Measurements from ENCODE around the gene ERCC6L2. TPM values are rescaled to one million over a fixed set of nuclear protein-coding genes. Genes with fewer than 3 reads are reported as not detected.

Gene ERCC6L2
- total and polyA plus RNA-seq, 2 of the 4 experiments (the other 2 are of a cell fraction), result 13.0 to 67.6 TPM

DNA sequence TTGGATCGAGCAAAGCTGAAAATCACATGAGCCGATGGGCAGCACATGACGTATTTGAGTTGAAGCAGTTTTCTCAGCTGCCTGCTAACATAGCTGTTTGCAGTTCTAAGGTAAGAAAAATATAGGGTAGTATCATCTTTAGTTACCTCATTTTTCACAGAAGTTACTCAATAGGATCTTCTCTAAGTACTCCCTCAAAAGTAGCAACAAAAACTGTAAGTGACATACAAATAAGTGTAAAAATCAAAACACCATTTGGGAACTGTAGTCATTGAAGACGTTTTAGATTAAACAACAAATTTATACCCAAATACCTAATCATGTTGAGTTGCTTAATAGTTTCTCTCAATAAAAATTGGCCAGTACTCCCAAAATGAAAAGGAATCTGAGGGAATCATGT is 102.6 kb downstream of the ERCC6L2 start:
- Histone ChIP-seq H3K36me3 (ENCODE audit: control insufficient read depth, insufficient read depth, low read length) (peaks cover 5% of the 10 kb centered on the region; the same call in 1 of the 2 replicates), H4K91ac (ENCODE audit: insufficient read depth, low read depth, low read length) (no peak overlapping the region), H2BK120ac (ENCODE audit: low read depth, low read length) (no peak overlapping the region), H3K27ac (ENCODE audit: insufficient read depth, low read length) (no peak overlapping the region), H3K56ac (ENCODE audit: extremely low read depth, insufficient read depth, low read length) (no peak overlapping the region), H4K8ac (ENCODE audit: low read depth in 2 of 2, low read length in 2 of 2) (no peak overlapping the region), H3K4me2 (ENCODE audit: low read depth, low read length) (no peak overlapping the region), H4K20me1 (ENCODE audit: insufficient read depth, low read length) (no peaks in the 10 kb centered on the region), H2AK9ac (replicated peaks; ENCODE audit: low read depth, low read length, poor library complexity) (no peak overlapping the region), H3K9me1 (ENCODE audit: insufficient read depth, low read length) (no peaks in the 10 kb centered on the region; the same call in 1 of the 2 replicates), H2BK5ac (ENCODE audit: low read depth, low read length, poor library complexity, severe bottlenecking) (no peak overlapping the region), H3K27me3 (ENCODE audit: control insufficient read depth, insufficient read depth, low read length) (no peaks in the 10 kb centered on the region), H3K4ac (ENCODE audit: low read depth, low read length) (no peak overlapping the region), H3K4me1 (ENCODE audit: control insufficient read depth, insufficient read depth, low read length) (peaks cover 4% of the 10 kb centered on the region), H3K9me3 (ENCODE audit: control insufficient read depth, insufficient read depth, low read length) (no peaks in the 10 kb centered on the region), H2BK20ac (ENCODE audit: low read depth, low read length) (no peak overlapping the region), H3K9ac (ENCODE audit: low read depth, low read length) (no peak overlapping the region), H3K23ac (ENCODE audit: low read depth, low read length) (no peak overlapping the region), H3K4me3 (ENCODE audit: insufficient read depth, low read depth, low read length) (no peak overlapping the region), H4K5ac (ENCODE audit: low read depth, low read length) (no peak overlapping the region), H3K79me1 (ENCODE audit: low read depth in 1 of 2, low read length in 2 of 2) (no peaks in the 10 kb centered on the region), H2AFZ (replicated peaks; ENCODE audit: low read length, poor library complexity) (no peak overlapping the region), H3K18ac (ENCODE audit: low read depth, low read length) (no peak overlapping the region), H3K14ac (replicated peaks; ENCODE audit: low read depth, low read length) (no peak overlapping the region), H2BK15ac (ENCODE audit: low read depth, low read length) (no peak overlapping the region), H2AK5ac (ENCODE audit: low read depth, low read length) (no peak overlapping the region)
- ATAC-seq (ENCODE audit: low read depth) (no peak), DNase-seq (no peak)
- ChIA-PET CTCF (no interaction called here), POLR2A (ENCODE audit: unreplicated experiment) (no interaction called here)
- in situ Hi-C loops (cut with MboI; ENCODE audit: low sequenced_read_pairs) (no loop called here), intact Hi-C loops (cut with micrococcal nuclease) (no loop called here), dilution Hi-C loops (cut with HindIII; ENCODE audit: low sequenced_read_pairs, unreplicated experiment) (no loop called here)
- BruUV-seq (replicated peaks), result no TSS peak
- TF ChIP-seq, protein P1, sequence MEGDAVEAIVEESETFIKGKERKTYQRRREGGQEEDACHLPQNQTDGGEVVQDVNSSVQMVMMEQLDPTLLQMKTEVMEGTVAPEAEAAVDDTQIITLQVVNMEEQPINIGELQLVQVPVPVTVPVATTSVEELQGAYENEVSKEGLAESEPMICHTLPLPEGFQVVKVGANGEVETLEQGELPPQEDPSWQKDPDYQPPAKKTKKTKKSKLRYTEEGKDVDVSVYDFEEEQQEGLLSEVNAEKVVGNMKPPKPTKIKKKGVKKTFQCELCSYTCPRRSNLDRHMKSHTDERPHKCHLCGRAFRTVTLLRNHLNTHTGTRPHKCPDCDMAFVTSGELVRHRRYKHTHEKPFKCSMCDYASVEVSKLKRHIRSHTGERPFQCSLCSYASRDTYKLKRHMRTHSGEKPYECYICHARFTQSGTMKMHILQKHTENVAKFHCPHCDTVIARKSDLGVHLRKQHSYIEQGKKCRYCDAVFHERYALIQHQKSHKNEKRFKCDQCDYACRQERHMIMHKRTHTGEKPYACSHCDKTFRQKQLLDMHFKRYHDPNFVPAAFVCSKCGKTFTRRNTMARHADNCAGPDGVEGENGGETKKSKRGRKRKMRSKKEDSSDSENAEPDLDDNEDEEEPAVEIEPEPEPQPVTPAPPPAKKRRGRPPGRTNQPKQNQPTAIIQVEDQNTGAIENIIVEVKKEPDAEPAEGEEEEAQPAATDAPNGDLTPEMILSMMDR (conservative IDR thresholded peaks at IDR 0.05; ENCODE audit: low read depth, low read length), result no peak
- TF ChIP-seq FOS (IDR thresholded peaks at IDR 0.05; ENCODE audit: low read depth, low read length) (no peak), CEBPB (IDR thresholded peaks at IDR 0.05; ENCODE audit: low read depth, low read length) (no peak), SMC3 (IDR thresholded peaks at IDR 0.05; ENCODE audit: low read depth, low read length) (no peak), MAZ (IDR thresholded peaks at IDR 0.05; ENCODE audit: borderline replicate concordance, low read depth, low read length) (no peak), RFX5 (IDR thresholded peaks at IDR 0.05; ENCODE audit: low read depth, low read length) (no peak), RCOR1 (IDR thresholded peaks at IDR 0.05; ENCODE audit: insufficient replicate concordance, low read length) (no peak), MAFK (IDR thresholded peaks at IDR 0.05; ENCODE audit: low read depth, low read length) (no peak), POLR2A (IDR thresholded peaks at IDR 0.05; ENCODE audit: low read depth, low read length) (no peak), MXI1 (IDR thresholded peaks at IDR 0.05; ENCODE audit: borderline replicate concordance, low read depth, low read length) (no peak), RAD21 (IDR thresholded peaks at IDR 0.05; ENCODE audit: low read length) (no peak), BHLHE40 (IDR thresholded peaks at IDR 0.05; ENCODE audit: low read depth, low read length) (no peak), NFE2L2 (IDR thresholded peaks at IDR 0.05; ENCODE audit: low read depth, low read length) (no peak), ELK1 (IDR thresholded peaks at IDR 0.05; ENCODE audit: borderline replicate concordance, low read depth, low read length) (no peak), CHD1 (IDR thresholded peaks at IDR 0.05; ENCODE audit: low read depth, low read length) (no peak)
- TF ChIP-seq, protein P2, sequence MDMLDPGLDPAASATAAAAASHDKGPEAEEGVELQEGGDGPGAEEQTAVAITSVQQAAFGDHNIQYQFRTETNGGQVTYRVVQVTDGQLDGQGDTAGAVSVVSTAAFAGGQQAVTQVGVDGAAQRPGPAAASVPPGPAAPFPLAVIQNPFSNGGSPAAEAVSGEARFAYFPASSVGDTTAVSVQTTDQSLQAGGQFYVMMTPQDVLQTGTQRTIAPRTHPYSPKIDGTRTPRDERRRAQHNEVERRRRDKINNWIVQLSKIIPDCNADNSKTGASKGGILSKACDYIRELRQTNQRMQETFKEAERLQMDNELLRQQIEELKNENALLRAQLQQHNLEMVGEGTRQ (IDR thresholded peaks at IDR 0.05; ENCODE audit: low read depth, low read length), result no peak
- WGBS, 2 experiments (ENCODE audit: extremely low coverage in 2 of 2, insufficient read length in 1 of 2), result no CpG with 5 or more reads among the region's 4 CpGs
